ENCODE measurements around the gene CEP72. TPM values are rescaled to one million over a fixed set of nuclear protein-coding genes. Genes with fewer than 3 reads are reported as not detected.
"Not testable (repeated sequence)": the region's sequence is repeated elsewhere in the genome, so short reads cannot be mapped to it uniquely, and the experiment has no call there.

CEP72 gene
- total RNA-seq, 1 experiment from 2014 or later: 5.7 TPM

DNA sequence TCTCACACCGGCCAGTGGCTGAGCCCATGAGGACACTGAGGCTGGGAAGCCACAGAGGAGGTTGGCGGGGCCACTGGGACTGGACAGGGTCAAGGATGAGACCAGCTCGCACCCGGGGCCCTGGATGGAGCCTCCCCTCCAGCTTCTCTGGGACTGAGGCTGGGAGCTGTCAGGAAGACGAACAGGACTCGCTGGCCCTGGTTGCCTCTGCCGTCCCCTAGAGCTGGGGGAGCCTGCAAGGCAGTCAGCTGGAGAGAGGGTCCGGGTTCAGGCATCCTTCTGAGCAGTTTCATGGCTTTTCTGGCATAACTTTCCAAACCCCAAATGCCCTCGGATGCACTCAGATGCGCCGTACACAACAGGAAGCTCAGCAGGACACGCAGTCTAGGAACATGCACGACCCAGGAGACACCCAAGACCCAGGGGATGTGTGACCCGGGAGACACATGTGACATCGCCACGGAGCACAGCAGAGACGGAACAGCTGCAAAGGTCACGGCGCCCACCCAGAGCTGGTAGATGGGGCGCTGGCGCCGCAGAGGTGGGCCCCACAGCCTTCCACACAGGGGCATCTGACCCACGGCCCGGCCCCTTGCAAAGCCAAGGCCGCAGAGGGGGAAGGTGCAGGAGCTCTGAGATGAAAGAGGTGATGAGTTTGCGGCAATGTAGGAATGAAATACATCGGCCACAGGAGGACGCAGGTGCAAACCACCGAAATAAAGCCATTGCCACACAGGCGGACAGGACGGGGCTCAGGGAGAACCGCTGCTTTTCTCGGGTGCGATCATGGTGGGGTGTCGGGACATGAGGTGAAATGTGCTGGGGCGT is 63.9 kb downstream of the CEP72 start:
- Histone ChIP-seq H3K27me3 (replicated peaks) (peaks cover 33% of the 10 kb centered on the region), H3K4me1 (replicated peaks) (peaks cover 23% of the 10 kb centered on the region), H3K4me3 (no peak overlapping the region), H3K27ac (no peak overlapping the region), H3K36me3 (no peaks in the 10 kb centered on the region), H3K9me3 (replicated peaks) (no peaks in the 10 kb centered on the region)
- peak in 1 of 2 experiments; percentile 36 for DNase-seq (ENCODE audit: low read depth in 1 of 2, low spot score in 2 of 2)

DNA sequence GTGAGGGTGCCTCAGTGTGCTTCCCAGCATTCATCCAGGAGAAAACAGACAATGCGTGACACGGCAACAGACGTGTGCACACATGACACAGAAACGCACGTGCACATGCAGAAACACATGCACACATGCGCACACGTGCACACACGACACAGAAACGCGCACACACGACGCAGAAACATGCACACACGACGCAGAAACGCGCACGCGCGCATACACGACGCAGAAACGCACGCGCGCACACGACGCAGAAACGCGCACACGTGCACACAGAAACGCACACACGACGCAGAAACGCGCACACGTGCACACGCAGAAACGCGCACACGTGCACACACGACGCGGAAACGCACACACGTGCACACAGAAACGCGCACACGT is 64.5 kb downstream of the CEP72 start:
- Histone ChIP-seq H3K27me3 (replicated peaks) (peaks cover 28% of the 10 kb centered on the region), H3K4me1 (replicated peaks) (peaks cover 18% of the 10 kb centered on the region), H3K36me3 (no peaks in the 10 kb centered on the region), H3K9me3 (replicated peaks) (no peaks in the 10 kb centered on the region), H3K27ac (no peak overlapping the region), H3K4me3 (no peak overlapping the region)
- DNase-seq (ENCODE audit: low read depth in 1 of 2, low spot score in 2 of 2): no peak

DNA sequence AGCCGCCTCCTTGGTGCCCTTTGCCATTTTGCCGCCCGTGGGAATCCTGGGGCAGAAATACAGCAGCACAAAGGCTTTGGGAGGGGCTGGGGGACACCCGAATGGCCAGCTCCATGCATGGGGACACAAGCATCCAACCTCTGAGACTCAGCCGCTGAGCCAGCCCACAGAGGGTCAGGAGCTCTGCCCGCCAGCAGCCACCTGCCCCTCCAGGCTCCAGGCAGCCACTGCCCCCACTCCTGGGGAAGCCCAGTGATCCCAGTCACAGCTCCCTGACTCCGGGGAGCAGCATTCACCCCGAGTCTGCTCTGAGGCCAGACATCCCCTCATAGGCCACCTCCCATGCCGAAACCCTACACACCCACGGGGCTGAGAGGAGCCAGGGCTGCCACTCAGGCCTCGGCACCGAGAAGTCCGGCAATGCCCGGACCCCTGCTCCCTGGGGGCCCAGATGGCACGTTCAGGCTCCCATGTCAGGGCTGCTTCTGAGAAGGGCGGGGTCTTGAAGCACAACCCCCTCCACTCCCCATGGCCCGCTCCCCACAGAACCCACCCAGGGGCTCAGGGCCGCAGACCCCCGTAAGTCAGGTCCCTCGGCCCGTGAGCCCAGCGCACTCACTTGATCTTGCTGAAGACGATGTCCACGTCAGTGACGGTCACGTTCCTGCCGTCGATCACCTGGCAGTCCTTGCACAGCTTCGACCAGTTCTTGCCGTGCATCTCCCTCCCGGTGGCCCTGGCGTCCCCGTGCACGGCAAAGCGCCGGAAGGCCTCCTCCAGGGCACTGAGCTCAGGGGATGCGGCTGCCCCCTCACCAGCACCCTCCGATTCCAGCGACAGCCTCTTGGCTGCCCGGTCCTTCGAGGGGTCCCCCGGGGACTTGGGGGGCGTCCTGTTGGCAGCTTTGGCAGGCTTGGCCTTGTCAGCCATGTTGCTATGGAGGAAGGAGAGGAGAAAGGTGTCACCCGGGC is 65.3 kb downstream of the CEP72 start:
- Histone ChIP-seq H3K27ac (no peak overlapping the region), H3K36me3 (no peaks in the 10 kb centered on the region), H3K9me3 (replicated peaks) (no peaks in the 10 kb centered on the region), H3K4me1 (replicated peaks) (peaks cover 11% of the 10 kb centered on the region), H3K4me3 (no peak overlapping the region), H3K27me3 (replicated peaks) (peaks cover 21% of the 10 kb centered on the region)
- peak in 1 of 2 experiments; percentile 38 for DNase-seq (ENCODE audit: low read depth in 1 of 2, low spot score in 2 of 2)

DNA sequence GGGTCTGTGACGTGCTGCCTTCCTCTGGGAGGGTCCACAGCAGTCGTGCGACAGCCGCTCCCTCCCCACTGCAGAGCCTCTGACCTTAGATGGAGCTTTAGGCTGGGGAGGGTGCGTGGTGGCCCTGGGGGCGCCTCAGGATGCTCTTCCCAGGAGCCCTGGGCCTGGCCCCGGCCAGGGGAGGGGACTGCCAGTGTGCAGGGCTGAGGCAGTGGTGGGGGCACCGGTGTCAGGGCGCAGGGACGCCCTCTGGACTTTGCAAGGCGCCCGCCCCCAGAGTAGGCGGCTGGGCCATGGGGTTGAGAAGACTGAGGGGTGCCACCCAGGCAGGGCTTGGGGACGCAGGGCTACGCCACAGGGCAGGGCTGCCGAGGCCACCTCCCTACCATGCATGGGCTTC is 66.4 kb downstream of the CEP72 start:
- H3K4me1 ChIP-seq (replicated peaks); H3K9me3 ChIP-seq (replicated peaks); H3K4me3 ChIP-seq; H3K36me3 ChIP-seq; H3K27ac ChIP-seq; DNase-seq (ENCODE audit: low read depth in 1 of 2, low spot score in 2 of 2): not testable (repeated sequence)
- H3K27me3 ChIP-seq (replicated peaks): peaks cover 11% of the 10 kb centered on the region

DNA sequence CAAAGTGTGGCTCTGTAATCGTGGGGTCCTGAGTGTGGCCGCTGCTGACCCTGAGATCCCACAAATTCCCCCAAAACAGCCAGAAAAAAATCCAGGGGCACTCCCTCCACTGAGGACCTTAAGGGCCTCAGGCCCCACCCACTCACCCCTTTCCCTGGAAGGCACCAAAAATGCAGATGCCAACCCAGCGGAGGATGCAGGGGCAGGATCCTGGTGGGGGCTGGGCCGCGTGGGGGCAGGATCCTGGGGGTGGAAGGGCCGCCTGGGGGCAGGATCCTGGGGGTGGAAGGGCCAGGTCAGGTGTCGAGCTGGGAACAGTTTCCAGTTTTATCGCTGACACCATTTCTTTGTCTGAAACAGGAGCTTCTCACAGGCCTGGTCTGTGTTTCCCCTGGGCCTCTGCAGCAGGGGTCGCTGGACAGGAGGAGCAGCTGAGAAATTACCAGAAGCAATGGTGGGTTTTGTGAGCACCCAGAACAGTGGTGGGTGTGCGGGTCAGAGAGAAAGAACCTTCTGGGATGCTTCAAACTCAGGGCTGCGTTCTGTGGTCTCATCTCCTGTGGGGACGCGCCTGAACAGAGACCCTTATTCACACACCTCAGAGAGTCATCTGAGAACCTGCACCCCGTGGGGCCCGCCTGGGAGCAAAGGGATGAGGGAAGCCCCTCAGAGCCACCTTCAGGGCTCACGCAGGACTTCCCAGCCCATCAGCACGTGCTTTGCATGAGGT is 67.2 kb downstream of the CEP72 start:
- peak in 1 of 2 experiments; percentile 37 for DNase-seq (ENCODE audit: low read depth in 1 of 2, low spot score in 2 of 2)

DNA sequence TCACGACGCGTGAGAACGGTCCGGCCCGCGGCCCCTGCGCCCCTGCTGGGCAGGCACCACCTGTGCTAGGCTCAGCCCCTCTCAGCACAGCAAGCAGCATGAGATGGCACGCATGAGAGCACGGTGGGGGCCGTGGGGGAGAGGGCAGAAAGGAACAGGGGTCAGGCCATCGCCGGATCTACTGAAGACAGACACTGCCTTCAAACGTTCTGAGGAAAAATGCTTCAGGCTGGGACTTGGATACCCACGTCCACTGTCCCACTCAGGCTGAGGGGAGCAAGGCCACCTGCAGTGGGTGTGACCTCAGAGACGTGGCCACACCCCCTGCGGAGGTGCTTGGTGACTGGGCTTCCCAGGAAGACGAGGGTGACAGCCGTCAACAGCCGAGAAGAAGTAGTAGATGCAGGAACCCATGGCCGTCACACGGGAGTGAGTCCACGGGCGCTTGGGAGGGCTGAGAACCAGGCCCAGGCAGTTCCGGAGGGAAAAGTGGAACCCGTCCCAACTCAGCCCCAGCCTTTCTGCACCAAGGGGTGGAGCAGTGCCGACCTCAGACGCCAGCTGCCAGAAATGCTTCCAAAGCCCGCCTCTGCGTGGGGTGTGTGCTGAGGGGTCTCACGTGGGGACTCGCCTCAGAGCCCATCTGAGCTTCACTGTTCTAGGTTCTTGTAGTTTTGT is 68.1 kb downstream of the CEP72 start:
- H3K4me3 ChIP-seq: not testable (repeated sequence)

More for the DNA sequence above, 67.2 kb downstream of the CEP72 start:
- not testable (repeated sequence) for H3K27me3 ChIP-seq (replicated peaks); H3K4me3 ChIP-seq; H3K4me1 ChIP-seq (replicated peaks); H3K36me3 ChIP-seq; H3K27ac ChIP-seq; H3K9me3 ChIP-seq (replicated peaks)

DNA sequence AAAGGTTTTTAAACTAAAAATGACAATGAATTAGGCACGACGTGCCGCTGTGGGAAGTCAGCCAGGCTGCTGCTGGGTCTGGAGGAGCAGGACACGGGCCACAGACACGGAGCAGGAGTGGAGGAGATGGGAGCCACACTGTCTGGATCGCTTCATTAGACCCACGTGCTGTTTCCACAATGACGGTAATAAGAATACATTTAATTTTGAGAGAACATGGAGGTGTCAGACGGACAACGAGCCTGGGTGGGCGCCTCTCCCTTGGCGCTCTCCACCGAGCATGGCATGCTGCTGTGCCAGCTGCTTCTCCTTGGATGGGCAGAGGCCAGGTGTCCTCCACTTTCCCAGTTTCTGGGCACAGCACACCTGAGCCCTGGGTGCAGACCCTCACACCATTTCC is 68.7 kb downstream of the CEP72 start:
- not testable (repeated sequence) for H3K27ac ChIP-seq; H3K36me3 ChIP-seq; H3K4me1 ChIP-seq (replicated peaks); H3K4me3 ChIP-seq; H3K9me3 ChIP-seq (replicated peaks); DNase-seq (ENCODE audit: low read depth in 1 of 2, low spot score in 2 of 2)
- peaks cover 11% of the 10 kb centered on the region for H3K27me3 ChIP-seq (replicated peaks)

More for the DNA sequence above, 68.1 kb downstream of the CEP72 start:
- not testable (repeated sequence) for H3K36me3 ChIP-seq; H3K27ac ChIP-seq; DNase-seq (ENCODE audit: low read depth in 1 of 2, low spot score in 2 of 2); H3K9me3 ChIP-seq (replicated peaks); H3K4me1 ChIP-seq (replicated peaks)
- peaks cover 10% of the 10 kb centered on the region for H3K27me3 ChIP-seq (replicated peaks)

DNA sequence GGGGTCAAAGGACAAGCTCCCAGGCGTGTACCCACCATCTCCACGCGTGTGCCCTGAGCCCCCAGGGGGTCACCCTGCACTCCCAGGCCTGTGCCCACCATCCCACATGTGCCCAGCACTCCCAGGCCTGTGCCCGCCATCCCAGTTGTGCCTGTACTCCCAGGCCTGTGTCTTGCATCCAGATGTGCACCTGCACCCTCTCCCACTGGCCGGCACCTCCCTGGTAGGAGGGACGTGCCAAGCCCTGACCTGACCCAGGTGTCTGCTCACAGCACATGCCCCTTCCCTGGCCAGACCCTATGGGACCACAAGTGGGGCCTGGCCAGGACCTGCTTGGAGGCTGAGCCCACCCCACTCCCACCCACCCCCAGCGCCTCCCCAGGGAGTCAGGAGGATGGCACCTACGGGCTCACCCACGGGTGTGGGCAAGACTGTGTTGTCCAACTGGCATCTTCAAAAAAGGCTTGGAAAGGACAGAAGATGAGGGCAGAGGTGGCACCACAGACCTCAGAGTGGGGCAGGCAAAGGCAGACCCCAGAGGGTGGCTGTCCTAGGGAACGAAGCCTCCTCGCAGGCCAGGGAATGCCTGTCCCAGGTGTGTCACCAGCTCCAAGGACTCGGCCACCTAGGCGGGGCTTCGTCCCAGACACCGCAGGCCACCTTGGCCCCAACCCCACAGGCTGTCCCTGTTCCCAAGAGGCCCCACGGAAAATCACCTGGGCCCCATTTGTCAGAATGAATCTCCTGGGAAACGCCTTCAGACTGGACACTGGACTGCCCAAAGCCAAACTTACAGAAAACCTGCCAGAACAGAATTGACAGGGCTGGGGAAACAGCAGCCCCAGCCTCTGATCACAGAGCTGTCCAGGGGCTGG is 69.4 kb downstream of the CEP72 start:
- DNase-seq (ENCODE audit: low read depth in 1 of 2, low spot score in 2 of 2): peak in 1 of 2 experiments; percentile 31
- not testable (repeated sequence) for H3K27ac ChIP-seq; H3K9me3 ChIP-seq (replicated peaks); H3K36me3 ChIP-seq; H3K4me3 ChIP-seq; H3K4me1 ChIP-seq (replicated peaks)
- peaks cover 11% of the 10 kb centered on the region for H3K27me3 ChIP-seq (replicated peaks)

DNA sequence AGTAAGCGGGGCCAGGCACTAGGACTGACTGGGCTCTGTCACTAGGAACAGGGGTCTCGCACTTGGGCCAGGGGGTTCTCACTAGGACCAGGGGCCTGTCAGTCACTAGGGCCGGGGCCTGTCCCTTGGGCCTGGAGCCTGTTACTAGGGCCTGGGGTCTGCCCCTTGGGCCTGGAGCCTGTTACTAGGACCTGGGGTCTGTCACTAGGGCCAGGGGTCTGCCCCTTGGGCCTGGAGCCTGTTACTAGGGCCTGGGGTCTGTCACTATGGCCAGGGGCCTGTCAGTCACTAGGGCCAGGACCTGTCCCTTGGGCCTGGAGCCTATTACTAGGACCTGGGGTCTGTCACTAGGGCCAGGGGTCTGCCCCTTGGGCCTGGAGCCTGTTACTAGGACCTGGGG is 70.1 kb downstream of the CEP72 start:
- H3K4me3 ChIP-seq; H3K36me3 ChIP-seq; H3K4me1 ChIP-seq (replicated peaks); H3K27ac ChIP-seq; H3K9me3 ChIP-seq (replicated peaks): not testable (repeated sequence)
- peak in 1 of 2 experiments; percentile 15 for DNase-seq (ENCODE audit: low read depth in 1 of 2, low spot score in 2 of 2)
- peaks cover 11% of the 10 kb centered on the region for H3K27me3 ChIP-seq (replicated peaks)

DNA sequence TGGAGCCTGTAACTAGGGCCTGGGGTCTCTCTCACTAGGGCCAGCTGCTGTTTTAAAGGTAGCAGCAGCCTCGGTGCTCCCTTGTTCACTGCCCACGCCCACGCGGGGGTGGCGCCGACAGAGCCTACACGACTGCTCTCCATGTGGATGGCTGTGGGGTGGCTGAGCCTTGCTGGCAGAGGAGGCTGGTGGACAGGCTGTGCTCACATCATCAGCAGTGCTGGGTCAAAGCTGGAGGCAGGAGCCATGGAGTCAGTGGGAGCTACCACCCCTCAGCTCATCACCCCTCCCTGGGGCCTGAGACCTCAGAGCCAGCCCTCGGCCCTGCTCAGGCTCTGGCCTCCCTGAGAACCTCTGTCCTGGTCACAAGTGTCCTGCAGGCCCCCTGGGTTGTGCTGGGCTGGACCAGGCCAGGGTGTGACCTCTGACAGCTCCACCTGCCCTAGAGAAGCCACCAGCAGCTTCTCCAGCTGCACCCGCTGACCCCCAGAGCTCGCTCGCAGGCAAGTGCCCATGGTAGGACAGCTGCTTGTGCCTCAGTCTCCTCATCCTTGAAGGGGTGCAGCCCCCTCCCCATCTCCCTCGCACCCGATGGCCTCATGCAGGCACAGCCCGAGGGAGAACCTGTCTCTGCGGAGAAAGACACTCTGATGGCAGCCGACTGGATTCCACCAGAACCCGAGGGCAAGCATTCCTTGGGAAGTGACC is 70.7 kb downstream of the CEP72 start:
- H3K4me1 ChIP-seq (replicated peaks); H3K9me3 ChIP-seq (replicated peaks); H3K36me3 ChIP-seq; H3K4me3 ChIP-seq; H3K27ac ChIP-seq: not testable (repeated sequence)
- peaks cover 11% of the 10 kb centered on the region for H3K27me3 ChIP-seq (replicated peaks)
- peak in 1 of 2 experiments; percentile 34 for DNase-seq (ENCODE audit: low read depth in 1 of 2, low spot score in 2 of 2)

DNA sequence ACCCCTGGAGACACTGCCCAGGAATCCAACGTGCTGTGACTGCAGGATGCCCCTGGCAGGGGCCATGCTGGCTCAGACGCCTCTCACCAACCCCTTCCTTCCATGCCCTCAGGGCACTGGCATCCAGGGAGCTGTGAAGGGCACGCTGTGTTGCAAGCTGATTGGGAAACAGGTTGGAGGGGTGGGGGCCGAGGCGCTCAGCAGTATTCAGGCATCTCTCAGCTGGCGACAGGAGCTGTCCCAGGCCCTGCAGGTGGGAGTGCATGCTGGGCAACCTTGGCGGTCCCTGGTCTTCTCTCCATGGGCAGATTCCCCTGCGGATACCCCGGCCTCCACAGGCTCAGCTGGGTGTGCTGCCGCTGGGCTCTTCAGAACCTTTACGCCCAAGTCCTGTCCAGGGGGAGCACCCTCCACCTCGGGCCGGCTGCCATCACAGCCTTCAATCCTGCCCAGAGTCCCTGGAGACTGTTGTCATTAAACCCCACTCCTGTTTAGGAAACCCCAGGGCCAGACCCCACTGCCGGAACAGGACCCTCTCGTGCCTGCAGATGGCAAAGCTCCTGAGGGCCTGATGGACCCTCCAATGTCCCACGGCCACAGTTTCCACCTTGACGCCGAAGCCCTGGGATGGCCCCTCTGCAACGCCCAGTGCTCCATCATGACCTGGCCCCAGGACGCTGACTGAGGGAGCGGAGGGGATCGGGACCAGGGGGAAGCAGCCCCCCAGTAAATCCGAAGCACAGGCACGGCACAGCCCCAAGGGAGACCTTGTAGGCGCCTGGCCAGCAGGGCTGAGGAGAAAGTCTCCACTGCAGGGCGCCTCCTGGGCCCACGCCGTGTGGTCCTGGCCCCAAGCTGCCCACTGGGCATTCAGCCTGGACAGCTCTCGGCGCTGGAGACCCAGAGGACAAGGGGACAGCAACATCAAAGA is 71.7 kb downstream of the CEP72 start:
- Histone ChIP-seq H3K4me3 (no peak overlapping the region), H3K27me3 (replicated peaks) (peaks cover 11% of the 10 kb centered on the region), H3K4me1 (replicated peaks) (no peaks in the 10 kb centered on the region), H3K27ac (no peak overlapping the region), H3K9me3 (replicated peaks) (no peaks in the 10 kb centered on the region), H3K36me3 (no peaks in the 10 kb centered on the region)
- peak in 1 of 2 experiments; percentile 54 for DNase-seq (ENCODE audit: low read depth in 1 of 2, low spot score in 2 of 2)
